NCI-H345 treated with DMSO at 0.1 percent for 48 hours (cell line): ENCODE results near the gene PC.
"Not testable (repeated sequence)": the region's sequence is repeated elsewhere in the genome, so short reads cannot be mapped to it uniquely, and the experiment has no call there.

Experiments used
- DNase-seq: peaks from one replicate; lab custom pipeline; 2025; ENCODE audit not compliant: unreplicated experiment; lab: John Stamatoyannopoulos, UW

PC gene

GRCh38 chr11:66844496-66845142 is 113.6 kb downstream of the PC start:
- DNase-seq = no peak

- DNase-seq = no peak
Observed at GRCh38 chr11:66843776-66844495, 114.2 kb downstream of the PC start.

GRCh38 chr11:66842896-66843775 is 115.0 kb downstream of the PC start, which contains the start of gene RCE1:
Gene RCE1 (plus strand): TSS chr11:66843441. CDS start chr11:66843456, 15 bp downstream.
- peak; percentile 75 for DNase-seq

GRCh38 chr11:66842501-66842895 is 115.7 kb downstream of the PC start:
- DNase-seq = no peak

GRCh38 chr11:66841861-66842260 is 116.3 kb downstream of the PC start:
- DNase-seq = no peak

GRCh38 chr11:66840317-66841091 is 117.7 kb downstream of the PC start:
- DNase-seq = no peak

- no peak for DNase-seq
Observed at GRCh38 chr11:66835768-66836405, 122.3 kb downstream of the PC start.

GRCh38 chr11:66834943-66835342 is 123.2 kb downstream of the PC start:
- DNase-seq = no peak

GRCh38 chr11:66834539-66834845 is 123.7 kb downstream of the PC start:
- no peak for DNase-seq

- DNase-seq = not testable (repeated sequence)
Observed at GRCh38 chr11:66824573-66824972, 133.6 kb downstream of the PC start.

GRCh38 chr11:66823700-66824099 is 134.5 kb downstream of the PC start:
- DNase-seq = no peak

GRCh38 chr11:66820901-66821300 is 137.3 kb downstream of the PC start:
- no peak for DNase-seq

- no peak for DNase-seq
Observed at GRCh38 chr11:66820381-66820780, 137.8 kb downstream of the PC start.

- DNase-seq = no peak
Observed at GRCh38 chr11:66818231-66818955, 139.8 kb downstream of the PC start.

- no peak for DNase-seq
Observed at GRCh38 chr11:66815646-66816045, 142.5 kb downstream of the PC start.

GRCh38 chr11:66814678-66815077 is 143.5 kb downstream of the PC start:
- no peak for DNase-seq

GRCh38 chr11:66810576-66811185 is 147.5 kb downstream of the PC start:
- DNase-seq = no peak

GRCh38 chr11:66809592-66809991 is 148.6 kb downstream of the PC start:
- DNase-seq = no peak

- DNase-seq = no peak
Observed at GRCh38 chr11:66800720-66801428, 157.3 kb downstream of the PC start.
